ENCODE data around the gene ZBTB16.

DNA sequence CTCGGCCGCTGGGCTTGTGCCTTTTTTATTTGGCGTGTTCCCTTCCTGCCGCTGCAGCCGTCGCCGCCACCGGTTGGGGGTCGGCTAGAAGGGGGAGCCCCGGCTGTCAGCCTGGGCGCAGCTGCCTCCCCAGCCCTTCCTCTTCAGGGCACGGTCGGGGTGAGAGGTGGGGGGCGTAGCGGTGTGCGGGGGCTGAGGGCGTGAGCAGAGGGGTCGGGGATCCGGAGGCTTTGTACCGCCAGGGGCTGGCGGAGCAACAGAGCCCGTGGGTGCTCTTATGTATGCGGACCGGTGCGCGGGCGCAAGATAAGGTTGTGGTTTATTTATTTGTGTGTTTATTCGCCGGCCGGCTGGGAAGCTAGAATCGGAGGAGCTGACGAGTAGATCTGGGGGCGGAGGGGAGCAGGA, 477 bp downstream of the ZBTB16 start:
- TF ChIP-seq, protein P1, sequence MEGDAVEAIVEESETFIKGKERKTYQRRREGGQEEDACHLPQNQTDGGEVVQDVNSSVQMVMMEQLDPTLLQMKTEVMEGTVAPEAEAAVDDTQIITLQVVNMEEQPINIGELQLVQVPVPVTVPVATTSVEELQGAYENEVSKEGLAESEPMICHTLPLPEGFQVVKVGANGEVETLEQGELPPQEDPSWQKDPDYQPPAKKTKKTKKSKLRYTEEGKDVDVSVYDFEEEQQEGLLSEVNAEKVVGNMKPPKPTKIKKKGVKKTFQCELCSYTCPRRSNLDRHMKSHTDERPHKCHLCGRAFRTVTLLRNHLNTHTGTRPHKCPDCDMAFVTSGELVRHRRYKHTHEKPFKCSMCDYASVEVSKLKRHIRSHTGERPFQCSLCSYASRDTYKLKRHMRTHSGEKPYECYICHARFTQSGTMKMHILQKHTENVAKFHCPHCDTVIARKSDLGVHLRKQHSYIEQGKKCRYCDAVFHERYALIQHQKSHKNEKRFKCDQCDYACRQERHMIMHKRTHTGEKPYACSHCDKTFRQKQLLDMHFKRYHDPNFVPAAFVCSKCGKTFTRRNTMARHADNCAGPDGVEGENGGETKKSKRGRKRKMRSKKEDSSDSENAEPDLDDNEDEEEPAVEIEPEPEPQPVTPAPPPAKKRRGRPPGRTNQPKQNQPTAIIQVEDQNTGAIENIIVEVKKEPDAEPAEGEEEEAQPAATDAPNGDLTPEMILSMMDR (IDR thresholded peaks at IDR 0.05) = no peak
- TF ChIP-seq POLR2A (IDR thresholded peaks at IDR 0.05) = no peak

All from uterus (tissue), 2 donors.